Activated T-cell treated with anti-CD3 and anti-CD28 coated beads, Interleukin-2, amount 50 U/mL, for 4 hours (primary cell): ENCODE measurements around the gene ADIPOQ. TPM values are rescaled to one million over a fixed set of nuclear protein-coding genes. Genes with fewer than 3 reads are reported as not detected.
"Not testable (repeated sequence)": the region's sequence is repeated elsewhere in the genome, so short reads cannot be mapped to it uniquely, and the experiment has no call there.

Experiments used
- ATAC-seq, 2 donors: fragments of 200-7000 bp; cut with Tn5 transposase; one replicate each; pipeline ENCODE4 v1.10.0; 2021
- DNase-seq: peaks from one replicate; pipeline ENCODE4 v3.0.0-alpha.2; 2020
- H3K27me3 Mint-ChIP-seq: one replicate; pipeline ENCODE4 v1.8.0; 2021; ENCODE audit warnings: low read depth, mixed read lengths
- H3K36me3 Mint-ChIP-seq: one replicate; pipeline ENCODE4 v1.8.0; 2022; ENCODE audit warnings: mixed read lengths; ENCODE audit not compliant: insufficient read depth
- H3K4me1 Mint-ChIP-seq: one replicate; pipeline ENCODE4 v1.8.0; 2021; ENCODE audit warnings: low read depth, mixed read lengths
- H3K4me3 Mint-ChIP-seq: one replicate; pipeline ENCODE4 v1.8.0; 2021; ENCODE audit warnings: mild to moderate bottlenecking, moderate library complexity, mixed read lengths
- H3K9me3 Mint-ChIP-seq: one replicate; pipeline ENCODE4 v1.8.0; 2021; ENCODE audit warnings: mixed read lengths
- total RNA-seq, 3 donors: library from RNA; stranded (reverse); gene quantifications; one replicate each; pipeline ENCODE4 v1.2.1, GENCODE V29; 2021

Gene ADIPOQ
- total RNA-seq, 3 donors from 2014 or later = not detected

GRCh38 chr3:186843039-186843432 is 526 bp downstream of the ADIPOQ start:
- Mint-ChIP-seq H3K4me1 (no peaks in the 10 kb centered on the region), H3K9me3 (no peaks in the 10 kb centered on the region), H3K36me3 (no peaks in the 10 kb centered on the region), H3K27me3 (peaks cover 7% of the 10 kb centered on the region), H3K4me3 (no peak overlapping the region)
- no peak for DNase-seq
- ATAC-seq = no peak

- DNase-seq = no peak
- Mint-ChIP-seq H3K4me3 (peak overlapping the region; percentile 1), H3K9me3 (no peaks in the 10 kb centered on the region), H3K4me1 (peaks cover 7% of the 10 kb centered on the region), H3K27me3 (peaks cover 7% of the 10 kb centered on the region), H3K36me3 (no peaks in the 10 kb centered on the region)
- no peak for ATAC-seq
Measured at GRCh38 chr3:186844908-186845307, 2.4 kb downstream of the ADIPOQ start.

- H3K27me3 Mint-ChIP-seq = peaks cover 7% of the 10 kb centered on the region
- H3K4me1 Mint-ChIP-seq = peaks cover 8% of the 10 kb centered on the region
- H3K36me3 Mint-ChIP-seq = no peaks in the 10 kb centered on the region
- DNase-seq = no peak
- no peak overlapping the region for H3K4me3 Mint-ChIP-seq
- no peak for ATAC-seq
- no peaks in the 10 kb centered on the region for H3K9me3 Mint-ChIP-seq
Measured at GRCh38 chr3:186845756-186846155, 3.2 kb downstream of the ADIPOQ start.

GRCh38 chr3:186847437-186847836 is 4.9 kb downstream of the ADIPOQ start:
- ATAC-seq = no peak
- H3K4me1 Mint-ChIP-seq = peaks cover 18% of the 10 kb centered on the region
- no peaks in the 10 kb centered on the region for H3K9me3 Mint-ChIP-seq
- no peak overlapping the region for H3K4me3 Mint-ChIP-seq
- H3K27me3 Mint-ChIP-seq = peaks cover 7% of the 10 kb centered on the region
- DNase-seq = no peak
- H3K36me3 Mint-ChIP-seq = no peaks in the 10 kb centered on the region

- Mint-ChIP-seq H3K27me3 (peaks cover 7% of the 10 kb centered on the region), H3K9me3 (no peaks in the 10 kb centered on the region), H3K4me3 (no peak overlapping the region), H3K4me1 (peaks cover 18% of the 10 kb centered on the region), H3K36me3 (no peaks in the 10 kb centered on the region)
- DNase-seq (no peak), ATAC-seq (peak; percentile 86 to 94)
Measured at GRCh38 chr3:186849374-186849975, 7.0 kb downstream of the ADIPOQ start.

GRCh38 chr3:186851835-186852234 is 9.3 kb downstream of the ADIPOQ start:
- peaks cover 18% of the 10 kb centered on the region for H3K4me1 Mint-ChIP-seq
- H3K4me3 Mint-ChIP-seq, ATAC-seq, H3K36me3 Mint-ChIP-seq, H3K9me3 Mint-ChIP-seq, H3K27me3 Mint-ChIP-seq, DNase-seq: not testable (repeated sequence)

GRCh38 chr3:186852994-186853393 is 10.5 kb downstream of the ADIPOQ start:
- Mint-ChIP-seq H3K9me3 (no peaks in the 10 kb centered on the region), H3K36me3 (no peaks in the 10 kb centered on the region), H3K4me1 (peaks cover 18% of the 10 kb centered on the region), H3K27me3 (no peaks in the 10 kb centered on the region), H3K4me3 (no peak overlapping the region)
- no peak for ATAC-seq
- DNase-seq = no peak

GRCh38 chr3:186854146-186854545 is 11.6 kb downstream of the ADIPOQ start:
- Mint-ChIP-seq H3K4me3 (no peak overlapping the region), H3K4me1 (peaks cover 18% of the 10 kb centered on the region), H3K27me3 (no peaks in the 10 kb centered on the region), H3K9me3 (peaks cover 3% of the 10 kb centered on the region), H3K36me3 (no peaks in the 10 kb centered on the region)
- ATAC-seq = no peak
- no peak for DNase-seq

GRCh38 chr3:186854954-186855353 is 12.4 kb downstream of the ADIPOQ start:
- Mint-ChIP-seq H3K27me3 (no peaks in the 10 kb centered on the region), H3K9me3 (peaks cover 8% of the 10 kb centered on the region), H3K4me3 (no peak overlapping the region), H3K36me3 (peaks cover 1% of the 10 kb centered on the region), H3K4me1 (peaks cover 15% of the 10 kb centered on the region)
- ATAC-seq (no peak), DNase-seq (no peak)

- Mint-ChIP-seq H3K4me3 (no peak overlapping the region), H3K9me3 (peaks cover 8% of the 10 kb centered on the region), H3K27me3 (no peaks in the 10 kb centered on the region), H3K36me3 (peaks cover 1% of the 10 kb centered on the region), H3K4me1 (peaks cover 16% of the 10 kb centered on the region)
- ATAC-seq (no peak), DNase-seq (no peak)
Measured at GRCh38 chr3:186857743-186858142, 15.2 kb downstream of the ADIPOQ start.

- not testable (repeated sequence) for ATAC-seq, H3K36me3 Mint-ChIP-seq, H3K9me3 Mint-ChIP-seq, H3K4me3 Mint-ChIP-seq, DNase-seq, H3K27me3 Mint-ChIP-seq
- H3K4me1 Mint-ChIP-seq = peaks cover 22% of the 10 kb centered on the region
Measured at GRCh38 chr3:186865215-186865853, 22.8 kb downstream of the ADIPOQ start.

- H3K4me3 Mint-ChIP-seq, H3K9me3 Mint-ChIP-seq, ATAC-seq, DNase-seq, H3K27me3 Mint-ChIP-seq, H3K36me3 Mint-ChIP-seq: not testable (repeated sequence)
- H3K4me1 Mint-ChIP-seq = peaks cover 24% of the 10 kb centered on the region
Measured at GRCh38 chr3:186866095-186866494, 23.6 kb downstream of the ADIPOQ start.

GRCh38 chr3:186869253-186870100 is 27.0 kb downstream of the ADIPOQ start:
- DNase-seq (no peak), ATAC-seq (no peak)
- Mint-ChIP-seq H3K9me3 (no peaks in the 10 kb centered on the region), H3K4me1 (peaks cover 28% of the 10 kb centered on the region), H3K4me3 (no peak overlapping the region), H3K36me3 (no peaks in the 10 kb centered on the region), H3K27me3 (no peaks in the 10 kb centered on the region)

- H3K9me3 Mint-ChIP-seq = no peaks in the 10 kb centered on the region
- no peak for ATAC-seq
- peaks cover 28% of the 10 kb centered on the region for H3K4me1 Mint-ChIP-seq
- no peaks in the 10 kb centered on the region for H3K27me3 Mint-ChIP-seq
- H3K36me3 Mint-ChIP-seq = no peaks in the 10 kb centered on the region
- no peak for DNase-seq
- H3K4me3 Mint-ChIP-seq = no peak overlapping the region
Measured at GRCh38 chr3:186870421-186871201, 28.1 kb downstream of the ADIPOQ start.
